ENCODE results near the gene STON2. TPM values are rescaled to one million over a fixed set of nuclear protein-coding genes. Genes with fewer than 3 reads are reported as not detected.
"Not testable (repeated sequence)": the region's sequence is repeated elsewhere in the genome, so short reads cannot be mapped to it uniquely, and the experiment has no call there.

The STON2 gene
- total and polyA plus RNA-seq, 8 donors, result 0.76 to 4.6 (median 1.8) TPM

- H3K4me1 ChIP-seq, result peaks cover 0 to 6% (median 5%) of the 10 kb centered on the region in 3 donors
- no peak overlapping the region for H3K4me3 ChIP-seq
- WGBS, 2 donors, result 61 to 69% methylated on average over 2 of the region's 2 CpGs
- no peaks in the 10 kb centered on the region for H3K36me3 ChIP-seq
- DNase-seq (no peak), FAIRE-seq (no peak), ATAC-seq (no peak)
- H3K27ac ChIP-seq, result no peak overlapping the region
- TF ChIP-seq CTCF (IDR thresholded peaks at IDR 0.05), result no peak
- no peaks in the 10 kb centered on the region for H3K9me3 ChIP-seq
- intact Hi-C loops (cut with DNase I), result no loop called here
- H3K27me3 ChIP-seq, result peaks cover 0 to 3% (median 0%) of the 10 kb centered on the region in 4 donors
These were observed 33.3 kb upstream of the STON2 start for GRCh38 chr14:81433378-81433777.

GRCh38 chr14:81432219-81432661 lies 32.1 kb upstream of the STON2 start:
- H3K27me3 ChIP-seq, result no peaks in the 10 kb centered on the region
- H3K36me3 ChIP-seq, result no peaks in the 10 kb centered on the region
- no peak for TF ChIP-seq CTCF (IDR thresholded peaks at IDR 0.05)
- peaks cover 0 to 6% (median 5%) of the 10 kb centered on the region in 3 donors for H3K4me1 ChIP-seq
- intact Hi-C loops (cut with DNase I), result no loop called here
- no peak overlapping the region for H3K27ac ChIP-seq
- no peak for FAIRE-seq
- DNase-seq, result no peak
- H3K9me3 ChIP-seq, result no peaks in the 10 kb centered on the region
- WGBS, 2 donors, result 76 to 89% methylated on average over 3 of the region's 3 CpGs
- ATAC-seq, result no peak
- H3K4me3 ChIP-seq, result no peak overlapping the region

GRCh38 chr14:81430235-81430634 lies 30.1 kb upstream of the STON2 start:
- intact Hi-C loops (cut with DNase I), result no loop called here
- DNase-seq, result no peak

GRCh38 chr14:81429749-81430148 lies 29.6 kb upstream of the STON2 start:
- intact Hi-C loops (cut with DNase I), result not testable (repeated sequence)

More at GRCh38 chr14:81430235-81430634, 30.1 kb upstream of the STON2 start:
- no peak overlapping the region for H3K27ac ChIP-seq
- no peak overlapping the region for H3K4me3 ChIP-seq
- no peak for TF ChIP-seq CTCF (IDR thresholded peaks at IDR 0.05)
- H3K4me1 ChIP-seq, result no peaks in the 10 kb centered on the region
- no peak for ATAC-seq
- H3K27me3 ChIP-seq, result no peaks in the 10 kb centered on the region
- no peaks in the 10 kb centered on the region for H3K9me3 ChIP-seq
- FAIRE-seq, result no peak
- H3K36me3 ChIP-seq, result no peaks in the 10 kb centered on the region
- 78 to 84% methylated on average over 5 of the region's 5 CpGs for WGBS, 2 donors

GRCh38 chr14:81429028-81429427 lies 28.9 kb upstream of the STON2 start:
- no peaks in the 10 kb centered on the region for H3K27me3 ChIP-seq
- TF ChIP-seq CTCF (IDR thresholded peaks at IDR 0.05), result no peak
- FAIRE-seq, result no peak
- no peaks in the 10 kb centered on the region for H3K4me1 ChIP-seq
- no peaks in the 10 kb centered on the region for H3K9me3 ChIP-seq
- H3K27ac ChIP-seq, result no peak overlapping the region
- no peak for DNase-seq
- H3K4me3 ChIP-seq, result no peak overlapping the region
- no peaks in the 10 kb centered on the region for H3K36me3 ChIP-seq
- no peak for ATAC-seq
- 88 to 96% methylated on average over 1 of the region's 1 CpG for WGBS, 2 donors
- intact Hi-C loops (cut with DNase I), result no loop called here

More at GRCh38 chr14:81429749-81430148, 29.6 kb upstream of the STON2 start:
- H3K27ac ChIP-seq, H3K4me3 ChIP-seq, H3K4me1 ChIP-seq, ATAC-seq, H3K36me3 ChIP-seq, FAIRE-seq, H3K9me3 ChIP-seq, DNase-seq, H3K27me3 ChIP-seq: not testable (repeated sequence)
- WGBS, 2 donors, result 85 to 95% methylated on average over 11 of the region's 11 CpGs
